HG03108 (cell line): Measurements from ENCODE around the gene CLNS1A.
"Not testable (repeated sequence)": the region's sequence is repeated elsewhere in the genome, so short reads cannot be mapped to it uniquely, and the experiment has no call there.

Experiments
- ATAC-seq: cut with Tn5 transposase; IDR thresholded peaks from one replicate; pipeline ENCODE4 v1.9.1; 2021; ENCODE audit warnings: moderate library complexity; ENCODE audit not compliant: unreplicated experiment

The CLNS1A gene

DNA sequence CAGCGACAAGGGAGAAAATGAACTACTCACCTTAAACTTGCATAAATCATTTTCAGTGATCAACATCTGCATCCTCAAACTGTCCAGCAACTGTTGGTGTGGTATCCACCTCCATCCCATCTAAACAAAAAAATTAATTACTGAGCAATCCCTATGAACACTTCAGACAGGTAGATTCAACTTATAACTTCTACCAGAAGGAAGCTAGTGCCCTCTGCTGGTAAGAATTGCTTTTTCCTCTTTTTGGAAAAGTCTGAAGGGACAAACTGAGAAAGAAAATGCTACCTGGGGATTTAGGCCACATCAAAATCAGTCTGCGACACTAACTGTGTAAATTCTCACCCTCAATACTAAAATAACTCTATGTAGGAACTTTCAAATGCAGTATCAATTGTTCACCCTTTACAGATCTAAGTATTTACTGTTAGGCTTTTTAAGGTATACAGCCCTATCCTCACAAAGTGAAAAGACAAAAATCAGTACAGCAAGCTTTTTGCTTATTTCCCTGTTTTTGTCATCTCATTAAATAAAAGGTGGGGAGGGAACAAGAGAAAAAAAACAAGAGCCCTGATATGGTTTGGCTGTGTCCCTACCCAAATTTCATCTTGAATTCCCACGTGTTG, 17.9 kb downstream of the CLNS1A start:
- ATAC-seq = no peak

DNA sequence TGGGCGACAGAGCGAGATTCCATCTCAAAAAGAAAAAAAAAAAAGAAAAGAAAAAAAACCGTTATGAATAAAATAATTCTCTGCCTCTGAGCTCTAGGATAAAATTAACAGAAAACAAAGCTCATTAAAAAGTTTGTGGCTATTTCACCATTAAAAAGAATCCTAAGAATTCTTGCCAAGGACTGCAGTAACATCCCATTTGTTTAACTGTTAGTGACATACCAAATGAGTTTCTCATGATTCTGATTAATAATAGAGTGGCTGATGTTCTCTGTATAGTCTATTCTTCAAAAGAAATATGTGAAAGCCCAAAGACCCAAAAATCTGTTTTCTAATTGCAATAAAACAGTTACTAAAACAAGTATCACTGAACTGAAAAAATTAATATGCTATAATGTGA, 19.7 kb downstream of the CLNS1A start:
- ATAC-seq = no peak

DNA sequence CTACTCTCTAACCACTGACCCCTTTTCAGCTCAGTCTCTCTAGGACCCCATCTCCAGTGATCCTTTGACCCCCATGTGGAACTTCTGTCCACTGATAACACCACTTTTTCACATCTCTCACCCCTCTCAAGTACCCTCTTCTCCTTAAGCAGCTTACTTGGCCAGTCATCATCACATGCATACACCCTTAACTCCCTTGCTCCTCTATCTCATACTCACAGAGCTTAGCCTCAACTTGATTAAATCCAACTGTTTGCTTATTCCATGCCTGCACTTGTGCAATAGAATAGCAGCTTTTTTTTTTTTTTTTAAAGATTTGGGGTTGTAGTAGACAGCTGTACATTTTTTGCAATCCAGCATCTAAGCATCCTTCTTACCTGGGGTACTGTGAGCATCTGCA, 25.7 kb downstream of the CLNS1A start:
- ATAC-seq = no peak

DNA sequence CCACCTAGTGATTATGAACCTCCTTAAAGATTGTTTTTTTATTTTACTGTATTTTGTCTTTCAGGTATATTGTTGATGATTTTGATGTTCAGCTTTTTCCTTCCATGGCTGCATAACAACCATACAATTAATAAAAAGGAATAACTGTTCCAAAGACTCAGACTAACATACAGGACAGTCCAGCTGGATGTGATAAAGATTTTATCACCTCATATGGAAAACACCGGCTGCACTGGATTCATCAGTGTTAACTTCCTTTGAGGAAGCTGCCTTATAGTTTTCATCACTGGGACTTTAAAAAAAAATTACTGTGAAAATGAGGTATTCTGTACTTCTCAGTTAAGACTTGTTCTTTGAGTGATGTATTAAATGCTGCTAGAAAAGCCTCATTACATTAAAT, 28.4 kb downstream of the CLNS1A start:
- ATAC-seq = no peak

DNA sequence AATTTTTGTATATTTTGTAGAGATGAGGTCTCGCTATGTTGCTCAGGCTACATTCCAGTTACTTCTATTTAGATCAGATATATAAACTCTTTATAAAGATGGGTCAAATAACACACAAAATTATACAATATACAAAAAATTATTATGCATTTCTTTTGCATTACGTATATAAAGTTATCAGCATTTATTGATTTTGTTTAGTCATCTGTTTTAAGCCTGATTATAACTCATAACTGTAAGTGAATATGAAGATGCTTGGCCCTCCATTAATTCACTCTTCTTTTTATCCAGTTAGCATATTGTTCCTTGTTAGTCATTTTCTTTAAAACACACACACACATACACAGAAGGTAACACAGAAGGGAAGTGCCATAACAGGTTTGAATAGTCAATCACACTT, 33.3 kb downstream of the CLNS1A start:
- ATAC-seq = no peak

DNA sequence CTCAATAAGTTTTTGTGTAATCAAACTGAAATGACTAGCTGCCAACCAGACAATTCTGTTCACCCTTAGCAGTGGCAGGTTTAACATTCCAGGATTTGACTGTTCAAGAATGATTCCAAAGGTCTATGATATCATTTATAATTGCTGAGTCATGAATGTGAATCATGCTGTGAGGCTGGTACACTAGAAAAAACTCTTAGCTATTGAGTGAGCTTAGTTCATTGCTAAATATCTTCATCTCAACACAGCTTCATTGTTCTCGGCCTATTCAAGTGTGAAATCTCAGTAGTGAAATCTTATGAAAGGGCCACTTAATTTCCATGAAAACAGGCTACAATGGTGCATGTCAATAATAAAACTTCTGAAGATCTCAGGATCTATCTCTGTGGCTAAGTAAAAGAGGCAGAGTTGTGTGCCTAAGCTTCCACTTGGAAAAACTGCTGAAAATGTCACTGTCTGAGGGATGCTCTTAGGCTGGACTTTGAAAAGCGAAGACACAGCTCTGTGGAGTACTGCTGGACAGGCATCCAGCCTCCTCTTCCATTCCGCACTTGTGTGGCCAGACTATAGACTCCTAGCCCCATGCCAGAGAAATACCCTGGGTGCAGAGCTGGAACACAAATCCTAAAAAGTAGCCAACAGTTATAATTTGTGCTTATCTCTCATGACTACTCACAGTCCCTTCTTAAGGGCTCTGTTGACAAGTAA, 35.1 kb downstream of the CLNS1A start:
- ATAC-seq = no peak

DNA sequence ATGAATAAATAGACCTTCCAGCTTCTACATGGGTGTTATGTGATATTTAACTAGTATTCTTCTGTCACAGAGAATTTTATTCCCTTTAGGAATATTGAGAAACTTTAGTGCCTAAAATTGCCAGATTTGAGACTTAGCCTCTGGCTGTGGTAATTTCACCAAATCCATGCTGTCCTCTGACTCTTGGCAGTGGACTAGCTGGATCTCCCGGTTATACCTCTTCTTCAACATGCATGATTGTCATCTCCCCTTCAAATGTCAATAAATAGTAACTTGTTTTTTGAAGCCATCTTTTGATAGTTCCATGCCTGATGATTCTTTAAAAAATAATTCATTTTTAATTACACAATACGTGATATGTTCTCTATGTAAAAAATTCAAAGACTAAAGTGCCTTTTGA, 39.4 kb downstream of the CLNS1A start:
- ATAC-seq = no peak

DNA sequence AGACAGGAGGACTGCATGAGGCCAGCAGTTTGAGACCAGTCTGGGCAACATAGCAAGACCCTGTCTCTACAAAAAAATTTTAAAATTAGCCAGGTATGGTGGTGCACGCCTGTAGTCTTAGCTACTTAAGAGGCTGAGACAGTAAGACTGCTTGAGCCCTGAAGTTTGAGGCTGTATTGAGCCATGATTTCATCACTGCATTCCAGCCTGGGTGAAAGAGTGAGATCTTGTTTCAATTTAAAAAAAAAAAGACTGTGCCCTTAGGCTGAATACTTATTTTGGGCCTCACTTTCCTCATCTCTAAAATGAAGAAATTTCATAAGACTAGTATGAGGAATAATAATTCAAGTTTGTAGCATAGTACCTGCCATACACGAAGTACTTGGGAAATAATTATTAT, 41.0 kb downstream of the CLNS1A start:
- no peak for ATAC-seq

DNA sequence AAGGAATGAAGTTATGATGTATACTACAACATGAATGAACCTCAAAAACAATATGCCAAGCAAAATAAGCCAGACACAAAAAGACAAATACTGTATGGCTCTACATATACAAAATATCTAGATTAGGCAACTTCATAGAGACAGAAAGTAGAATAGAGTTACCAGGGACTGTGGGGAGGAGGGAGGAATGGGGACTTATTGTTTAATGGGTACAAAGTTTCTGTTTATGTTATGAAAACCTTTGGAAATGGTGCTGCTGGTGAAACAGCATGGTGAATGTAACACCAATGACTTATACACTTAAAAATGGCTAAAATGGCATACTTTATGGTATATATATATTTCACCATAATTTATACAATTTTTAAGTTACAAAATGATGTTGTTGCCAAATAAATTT, 43.7 kb downstream of the CLNS1A start:
- ATAC-seq = no peak

DNA sequence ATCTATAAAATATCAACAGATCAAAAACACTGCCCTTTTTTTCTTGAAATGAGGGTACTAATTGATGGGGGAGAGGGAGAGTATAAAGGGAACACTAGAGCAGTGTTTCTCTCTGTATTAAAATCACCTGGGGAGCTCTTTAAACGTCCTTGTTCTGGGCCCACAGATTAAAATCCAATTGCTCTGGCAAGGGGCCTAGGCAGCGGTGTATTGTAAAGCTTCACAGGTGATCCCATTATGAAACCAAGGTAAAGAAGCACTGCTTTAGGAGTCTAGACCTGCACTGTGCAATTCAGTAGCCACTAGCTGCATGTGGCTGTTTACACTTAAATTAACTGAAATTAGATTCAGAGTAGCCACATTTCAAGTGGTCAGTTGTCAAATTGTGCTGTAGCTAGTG, 44.9 kb downstream of the CLNS1A start:
- ATAC-seq = no peak

DNA sequence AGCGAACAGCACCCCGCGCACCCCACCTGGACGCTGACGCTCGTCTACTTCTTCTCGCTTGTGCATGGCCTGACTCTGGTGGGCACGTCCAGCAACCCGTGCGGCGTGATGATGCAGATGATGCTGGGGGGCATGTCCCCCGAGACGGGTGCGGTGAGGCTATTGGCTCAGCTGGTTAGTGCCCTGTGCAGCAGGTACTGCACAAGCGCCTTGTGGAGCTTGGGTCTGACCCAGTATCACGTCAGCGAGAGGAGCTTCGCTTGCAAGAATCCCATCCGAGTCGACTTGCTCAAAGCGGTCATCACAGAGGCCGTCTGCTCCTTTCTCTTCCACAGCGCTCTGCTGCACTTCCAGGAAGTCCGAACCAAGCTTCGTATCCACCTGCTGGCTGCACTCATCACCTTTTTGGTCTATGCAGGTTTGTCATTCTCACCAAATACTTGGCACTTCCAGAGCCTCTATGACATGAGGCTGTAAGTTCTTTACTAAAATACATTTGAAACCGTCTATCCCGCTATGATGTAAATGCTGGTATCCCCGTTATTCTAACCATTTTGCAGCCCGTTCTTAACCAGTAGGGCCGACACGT, 47.3 kb downstream of the CLNS1A start:
- peak; percentile 15 for ATAC-seq

DNA sequence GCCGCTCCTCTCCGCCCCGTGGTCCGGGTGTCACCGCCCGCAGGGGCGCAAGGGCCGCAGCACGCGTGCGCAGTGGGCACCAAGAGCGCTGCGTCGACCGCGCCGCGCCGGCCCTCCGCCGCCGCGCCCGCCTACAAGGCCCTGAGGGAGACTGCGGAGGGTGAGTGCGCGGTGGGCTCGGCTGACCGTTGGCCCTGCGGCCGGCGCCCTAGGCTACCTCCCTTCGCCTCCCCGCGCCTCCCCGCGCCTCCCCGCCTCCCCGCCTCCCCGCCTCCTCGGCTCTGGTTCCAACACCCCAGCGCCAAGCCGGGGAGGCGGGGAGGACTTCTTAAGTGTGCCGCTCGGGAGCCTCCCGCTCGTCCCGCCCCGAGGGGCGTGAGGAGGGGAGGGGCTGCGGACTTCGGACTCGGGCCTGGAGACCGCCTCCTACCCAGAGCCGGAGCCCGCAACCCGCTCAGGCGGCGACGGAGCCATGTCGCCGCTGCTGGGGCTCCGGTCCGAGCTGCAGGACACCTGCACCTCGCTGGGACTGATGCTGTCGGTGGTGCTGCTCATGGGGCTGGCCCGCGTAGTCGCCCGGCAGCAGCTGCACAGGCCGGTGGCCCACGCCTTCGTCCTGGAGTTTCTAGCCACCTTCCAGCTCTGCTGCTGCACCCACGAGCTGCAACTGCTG, 47.9 kb downstream of the CLNS1A start, which contains the start of gene AQP11:
Gene AQP11, plus strand, starts transcription at position 433 of the 673 bp plus-strand sequence. Its CDS starts 40 bp downstream, at position 473.
- peak; percentile 74 for ATAC-seq

DNA sequence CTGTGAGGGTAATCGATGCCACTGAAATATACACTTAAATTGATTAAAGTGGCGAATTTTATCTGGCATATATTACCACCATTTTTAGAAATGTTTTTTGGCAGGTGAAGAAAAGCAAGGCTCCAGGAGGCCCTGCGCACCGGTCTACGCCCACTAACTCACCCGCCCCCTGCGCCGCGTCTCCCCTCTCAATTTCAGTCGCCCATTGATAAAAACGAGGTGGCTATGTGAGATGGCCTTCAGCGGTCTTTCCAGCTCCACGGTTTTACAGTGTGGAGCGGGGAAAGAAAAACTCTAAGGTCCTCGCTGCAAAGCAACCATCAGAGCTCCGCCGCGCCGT, 48.4 kb downstream of the CLNS1A start:
- ATAC-seq = peak; percentile 13

DNA sequence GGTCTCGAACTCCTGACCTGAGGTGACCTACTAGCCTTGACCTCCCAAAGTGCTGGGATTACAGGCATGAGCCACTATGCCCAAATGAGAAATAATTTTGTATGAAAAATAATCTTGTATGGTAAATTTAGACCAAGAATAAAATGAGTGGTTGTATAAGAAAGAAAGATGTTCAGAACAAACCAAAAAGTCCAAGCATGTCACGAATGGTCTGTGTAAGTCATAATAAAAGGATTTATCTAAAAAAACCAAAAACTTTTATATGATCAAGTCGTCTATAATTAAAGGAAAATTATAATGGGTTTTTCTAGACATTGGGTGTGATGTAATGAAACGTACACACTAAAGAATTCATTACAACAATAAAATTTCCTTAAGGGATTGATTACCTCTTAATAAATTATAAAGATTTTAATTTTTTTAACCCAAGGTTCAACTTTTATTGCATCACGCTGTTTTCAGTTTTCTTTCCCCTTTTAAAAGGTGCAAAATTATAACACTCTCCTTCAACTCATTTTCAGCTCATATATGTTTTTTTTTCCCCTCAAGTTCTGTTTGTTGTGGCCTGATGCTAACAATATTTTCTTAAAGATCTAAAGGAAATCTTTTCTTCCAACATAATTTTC, 56.8 kb downstream of the CLNS1A start:
- no peak for ATAC-seq

DNA sequence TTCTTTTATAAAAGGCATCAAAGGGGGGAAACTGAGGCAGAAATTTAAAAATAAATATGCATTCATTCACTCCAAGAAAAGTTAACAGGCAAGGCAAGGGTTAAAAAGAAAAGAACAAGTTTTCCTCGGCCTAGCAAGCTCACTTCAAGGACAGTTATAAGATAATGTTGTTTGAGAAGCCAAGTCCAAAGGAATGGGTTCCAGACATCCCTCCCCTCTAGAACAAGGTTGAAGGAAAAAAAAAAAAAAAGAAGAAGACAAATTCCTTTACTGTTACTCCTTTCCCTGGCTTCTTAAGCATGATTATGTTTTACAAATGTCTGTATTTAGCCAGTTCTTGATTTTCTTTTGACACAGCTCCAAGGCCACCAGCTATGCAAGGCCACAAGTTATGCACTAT, 62.2 kb downstream of the CLNS1A start:
- not testable (repeated sequence) for ATAC-seq

DNA sequence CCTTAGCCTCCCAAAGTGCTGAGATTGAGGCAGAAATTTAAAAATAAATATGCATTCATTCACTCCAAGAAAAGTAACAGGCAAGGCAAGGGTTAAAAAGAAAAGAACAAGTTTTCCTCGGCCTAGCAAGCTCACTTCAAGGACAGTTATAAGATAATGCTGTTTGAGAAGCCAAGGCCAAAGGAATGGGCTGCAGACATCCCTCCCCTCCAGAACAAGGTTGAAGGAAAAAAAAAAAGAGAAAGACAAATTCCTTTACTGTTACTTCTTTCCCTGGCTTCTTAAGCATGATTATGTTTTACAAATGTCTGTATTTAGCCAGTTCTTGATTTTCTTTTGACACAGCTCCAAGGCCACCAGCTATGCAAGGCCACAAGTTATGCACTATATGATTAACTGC, 66.7 kb downstream of the CLNS1A start:
- ATAC-seq = not testable (repeated sequence)

DNA sequence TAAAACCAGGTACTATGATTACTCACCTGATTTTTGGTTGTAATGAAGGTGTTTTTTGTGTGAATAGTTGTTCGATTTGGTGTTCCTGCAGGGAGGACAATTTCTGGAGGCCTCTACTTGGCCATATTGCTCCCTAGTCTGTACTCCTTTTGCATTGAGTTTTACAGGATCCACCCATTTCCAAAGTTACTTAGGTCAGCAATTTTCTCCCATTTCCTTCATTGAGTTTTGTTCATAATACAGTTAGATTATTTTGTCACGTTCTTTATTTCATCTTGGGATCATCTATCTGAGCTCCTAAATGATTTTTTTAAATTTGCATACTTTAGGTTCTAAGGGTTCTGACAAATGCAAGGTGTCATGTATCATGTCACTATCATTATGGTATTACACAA, 67.9 kb downstream of the CLNS1A start:
- ATAC-seq = no peak

DNA sequence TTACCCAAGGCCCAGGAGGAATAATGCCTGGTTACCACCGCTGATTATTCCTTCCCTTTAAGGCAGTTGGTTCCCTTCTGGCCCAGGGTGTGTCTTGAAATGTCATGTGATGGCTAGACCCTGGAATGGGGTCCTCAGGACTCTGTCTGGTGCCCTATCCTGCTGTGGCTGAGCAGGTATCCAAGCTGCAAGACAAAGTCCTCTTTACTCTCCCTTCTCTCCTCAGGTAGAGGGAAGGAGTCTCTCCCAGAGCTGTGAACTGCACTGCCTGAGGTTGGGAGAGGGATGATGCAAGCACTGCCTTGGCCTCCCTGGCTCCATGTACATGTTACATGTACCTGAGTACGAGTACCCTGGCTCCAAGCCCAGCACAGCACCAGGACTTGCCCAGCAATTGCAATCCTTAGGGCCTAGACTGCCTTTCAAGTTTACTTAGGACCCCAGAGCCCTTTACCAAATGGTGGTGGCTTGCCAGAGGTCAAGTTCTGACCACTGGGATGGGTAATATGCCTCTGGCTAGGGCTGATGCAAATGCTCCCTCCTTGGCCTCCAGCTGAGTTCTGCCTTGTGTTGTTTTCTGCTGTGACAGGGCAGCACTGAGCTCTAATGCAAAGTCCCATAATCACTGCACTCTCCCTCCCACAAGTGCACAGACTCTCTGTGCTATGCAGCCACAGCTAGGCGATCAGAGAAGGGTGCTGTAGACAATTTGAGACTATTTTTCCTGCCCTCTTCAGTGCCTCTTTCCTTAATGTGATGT, 68.5 kb downstream of the CLNS1A start:
- no peak for ATAC-seq

DNA sequence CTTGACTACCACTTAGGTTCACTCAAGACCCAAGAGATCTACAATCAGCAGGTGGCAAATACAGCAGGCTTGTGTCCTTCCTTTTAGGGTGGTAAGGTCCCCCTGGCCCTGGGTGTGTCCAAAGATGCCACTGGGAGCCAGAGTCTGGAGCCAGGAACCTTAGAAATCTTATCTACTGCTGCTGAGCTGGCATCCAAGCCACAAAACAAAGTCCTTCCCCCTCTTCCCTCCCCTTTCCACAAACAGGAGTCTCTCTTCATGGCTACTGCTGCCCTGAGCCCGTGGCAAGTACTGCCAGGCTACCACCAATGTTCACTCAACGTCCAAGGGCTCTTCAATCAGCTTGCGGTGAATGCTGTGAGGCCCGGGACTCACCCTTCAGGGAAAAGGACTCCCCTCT, 69.3 kb downstream of the CLNS1A start:
- no peak for ATAC-seq
